Measurements from ENCODE around the gene KCTD2. TPM values are rescaled to one million over a fixed set of nuclear protein-coding genes. Genes with fewer than 3 reads are reported as not detected.
"Not testable (repeated sequence)": the region's sequence is repeated elsewhere in the genome, so short reads cannot be mapped to it uniquely, and the experiment has no call there.

Gene KCTD2
- 18.7 and 19.0 TPM in 2 replicates for total RNA-seq

GRCh38 chr17:75046407-75047289, at the start of gene KCTD2, which contains the start of gene ATP5PD:
Gene KCTD2 (plus strand): TSS chr17:75047225. CDS start chr17:75047251, 26 bp downstream.
Gene ATP5PD (minus strand): TSS chr17:75046969. CDS start chr17:75042650, 4,319 bp downstream.
- peaks cover 29% of the 10 kb centered on the region for H3K4me1 Mint-ChIP-seq
- H3K36me3 Mint-ChIP-seq (ENCODE audit: low read depth), result peaks cover 18% of the 10 kb centered on the region
- DNase-seq, result peak; percentile 98
- H3K27ac Mint-ChIP-seq, result peak within 1 kb of the TSS; percentile 95
- H3K4me3 Mint-ChIP-seq, result peak within 1 kb of the TSS; percentile 99
- H3K9me3 Mint-ChIP-seq, result no peaks in the 10 kb centered on the region
- intact Hi-C loops (cut with micrococcal nuclease), result loop anchor here (1.0 to 2.0 kb wide), 2 partner anchors 11 to 62 kb away; partner anchors contain the start of gene ARMC7
- no peaks in the 10 kb centered on the region for H3K27me3 Mint-ChIP-seq

DNA sequence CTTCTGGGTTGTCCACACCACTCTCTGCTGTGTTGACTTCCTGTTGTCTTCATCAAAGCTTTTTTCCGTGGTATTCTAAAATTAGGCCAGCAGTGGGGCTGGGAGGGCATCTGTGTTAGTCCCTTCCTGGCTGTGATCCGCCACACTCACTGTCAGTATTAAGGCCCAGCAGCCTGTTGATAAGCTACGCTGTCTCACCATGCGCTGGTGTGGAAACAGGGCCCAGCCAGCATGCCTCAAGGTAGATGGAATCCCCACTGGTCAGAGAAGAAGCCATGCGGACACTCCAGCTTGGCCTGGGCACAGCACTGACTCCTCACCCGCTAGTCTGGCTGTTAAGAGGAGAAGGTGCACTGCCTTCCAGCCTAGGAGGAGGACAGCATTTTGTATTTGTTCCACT, 48.2 kb upstream of the KCTD2 start:
- Mint-ChIP-seq H3K4me1 (peaks cover 12% of the 10 kb centered on the region), H3K27me3 (peaks cover 2% of the 10 kb centered on the region), H3K27ac (no peak overlapping the region), H3K36me3 (ENCODE audit: low read depth) (no peaks in the 10 kb centered on the region), H3K9me3 (no peaks in the 10 kb centered on the region), H3K4me3 (no peak overlapping the region)
- intact Hi-C loops (cut with micrococcal nuclease), result no loop called here
- no peak for DNase-seq

DNA sequence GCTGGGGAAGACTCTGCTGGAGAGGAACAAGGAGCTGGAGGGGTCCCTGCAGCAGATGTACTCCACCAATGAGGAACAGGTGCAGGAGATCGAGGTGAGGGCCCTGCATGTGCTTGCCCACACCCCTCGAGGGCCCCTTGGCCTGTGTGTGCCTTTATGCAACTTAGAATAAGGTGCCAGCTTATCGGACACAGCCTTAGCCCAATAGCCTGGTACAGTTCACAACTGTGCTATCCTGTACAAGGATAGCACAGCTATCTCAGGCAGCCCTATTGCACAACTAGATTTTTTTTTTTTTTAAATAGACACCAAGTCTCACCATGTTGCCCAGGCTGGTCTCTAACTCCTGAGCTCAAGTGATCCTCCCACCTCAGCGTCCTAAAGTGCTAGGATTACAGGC, 47.5 kb upstream of the KCTD2 start:
- Mint-ChIP-seq H3K27me3 (peaks cover 2% of the 10 kb centered on the region), H3K36me3 (ENCODE audit: low read depth) (no peaks in the 10 kb centered on the region), H3K27ac (no peak overlapping the region), H3K4me3 (no peak overlapping the region), H3K4me1 (peaks cover 12% of the 10 kb centered on the region), H3K9me3 (no peaks in the 10 kb centered on the region)
- intact Hi-C loops (cut with micrococcal nuclease), result no loop called here
- DNase-seq, result no peak

DNA sequence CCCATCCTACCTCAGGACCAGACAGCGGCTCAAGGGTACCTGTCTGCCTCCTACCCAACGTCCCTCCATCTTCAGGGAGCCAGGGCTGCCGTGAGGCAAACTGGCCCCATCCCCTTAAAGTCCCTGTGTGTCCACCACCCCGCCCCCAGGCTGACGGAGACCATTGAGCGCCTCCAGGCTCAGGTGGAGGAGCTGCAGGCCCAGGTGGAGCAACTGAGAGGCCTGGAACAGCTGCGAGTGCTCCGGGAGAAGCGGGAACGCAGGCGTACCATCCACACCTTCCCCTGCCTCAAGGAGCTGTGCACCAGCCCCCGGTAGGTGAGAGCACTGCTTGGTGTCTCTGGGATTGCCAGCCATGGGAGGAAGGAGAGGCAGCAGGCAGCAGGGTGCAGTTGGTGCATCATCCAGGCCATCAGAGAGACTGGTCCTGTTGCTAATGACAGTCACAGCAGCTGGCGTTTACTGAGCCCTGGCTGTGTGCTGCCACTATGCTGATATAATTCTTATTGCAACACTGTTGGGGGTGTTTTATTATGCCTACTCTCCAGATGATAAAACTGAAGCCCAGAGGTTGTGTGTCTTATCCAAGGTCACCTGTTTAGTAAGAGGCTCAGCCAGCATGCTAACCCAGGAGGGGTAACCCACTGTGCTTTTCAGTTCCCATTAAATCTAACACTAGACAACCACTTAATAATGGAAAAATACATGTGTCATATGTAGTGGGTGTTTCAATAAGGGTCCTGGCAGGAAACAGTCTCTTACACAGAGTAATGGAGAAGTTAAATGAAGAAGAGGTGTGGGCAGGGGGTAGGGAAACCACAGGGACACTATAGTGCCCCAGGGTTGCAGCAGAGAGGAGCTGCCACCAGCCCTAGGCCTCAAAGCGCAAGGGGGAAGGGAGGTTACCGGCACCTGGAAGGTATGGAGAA, 44.8 kb upstream of the KCTD2 start:
- no peak for DNase-seq
- H3K27me3 Mint-ChIP-seq, result peaks cover 2% of the 10 kb centered on the region
- H3K9me3 Mint-ChIP-seq, result no peaks in the 10 kb centered on the region
- no peak overlapping the region for H3K27ac Mint-ChIP-seq
- no peak overlapping the region for H3K4me3 Mint-ChIP-seq
- H3K4me1 Mint-ChIP-seq, result peaks cover 12% of the 10 kb centered on the region
- H3K36me3 Mint-ChIP-seq (ENCODE audit: low read depth), result no peaks in the 10 kb centered on the region
- intact Hi-C loops (cut with micrococcal nuclease), result no loop called here

- Mint-ChIP-seq H3K9me3 (no peaks in the 10 kb centered on the region), H3K36me3 (ENCODE audit: low read depth) (no peaks in the 10 kb centered on the region), H3K27me3 (no peaks in the 10 kb centered on the region), H3K4me3 (no peak overlapping the region), H3K4me1 (peaks cover 10% of the 10 kb centered on the region), H3K27ac (no peak overlapping the region)
- DNase-seq, result no peak
- intact Hi-C loops (cut with micrococcal nuclease), result no loop called here
These were observed 43.7 kb upstream of the KCTD2 start for GRCh38 chr17:75003070-75003956.

- no peak for DNase-seq
- no peaks in the 10 kb centered on the region for H3K36me3 Mint-ChIP-seq (ENCODE audit: low read depth)
- H3K4me3 Mint-ChIP-seq, result no peak overlapping the region
- H3K27me3 Mint-ChIP-seq, result no peaks in the 10 kb centered on the region
- intact Hi-C loops (cut with micrococcal nuclease), result no loop called here
- H3K4me1 Mint-ChIP-seq, result peaks cover 4% of the 10 kb centered on the region
- H3K27ac Mint-ChIP-seq, result no peak overlapping the region
- H3K9me3 Mint-ChIP-seq, result no peaks in the 10 kb centered on the region
These were observed 43.1 kb upstream of the KCTD2 start for GRCh38 chr17:75003957-75004355.

GRCh38 chr17:75004371-75004770, 42.7 kb upstream of the KCTD2 start:
- H3K27ac Mint-ChIP-seq, result no peak overlapping the region
- H3K4me3 Mint-ChIP-seq, result no peak overlapping the region
- peaks cover 3% of the 10 kb centered on the region for H3K4me1 Mint-ChIP-seq
- intact Hi-C loops (cut with micrococcal nuclease), result no loop called here
- no peaks in the 10 kb centered on the region for H3K9me3 Mint-ChIP-seq
- no peaks in the 10 kb centered on the region for H3K27me3 Mint-ChIP-seq
- no peak for DNase-seq
- no peaks in the 10 kb centered on the region for H3K36me3 Mint-ChIP-seq (ENCODE audit: low read depth)

DNA sequence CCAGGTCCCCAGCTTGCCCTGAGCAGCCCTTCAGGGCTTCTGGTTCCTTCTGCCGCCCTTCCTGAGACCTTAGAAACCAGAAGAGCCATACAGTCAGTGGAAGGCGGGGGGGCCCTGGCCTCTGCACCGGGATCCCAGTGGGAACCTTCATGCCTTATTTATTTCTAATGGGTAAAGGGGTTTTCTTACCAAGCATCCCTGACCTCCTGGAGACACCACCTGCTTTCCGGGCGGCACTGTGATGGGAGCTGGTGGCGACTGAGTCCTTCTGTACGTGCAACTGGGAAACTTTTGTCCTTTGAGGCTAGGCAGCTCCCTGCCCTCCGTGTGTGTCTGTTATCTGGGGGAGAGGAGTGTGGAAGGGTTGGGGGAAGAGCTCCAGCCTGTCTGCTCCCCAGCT, 41.7 kb upstream of the KCTD2 start:
- Mint-ChIP-seq H3K27ac (no peak overlapping the region), H3K9me3 (no peaks in the 10 kb centered on the region), H3K4me1 (peaks cover 3% of the 10 kb centered on the region), H3K36me3 (ENCODE audit: low read depth) (no peaks in the 10 kb centered on the region), H3K27me3 (no peaks in the 10 kb centered on the region), H3K4me3 (no peak overlapping the region)
- intact Hi-C loops (cut with micrococcal nuclease), result no loop called here
- DNase-seq, result no peak

- H3K27ac Mint-ChIP-seq; H3K27me3 Mint-ChIP-seq; intact Hi-C loops (cut with micrococcal nuclease); DNase-seq; H3K4me3 Mint-ChIP-seq; H3K4me1 Mint-ChIP-seq; H3K36me3 Mint-ChIP-seq (ENCODE audit: low read depth); H3K9me3 Mint-ChIP-seq: not testable (repeated sequence)
These were observed 40.9 kb upstream of the KCTD2 start for GRCh38 chr17:75006084-75006483.

DNA sequence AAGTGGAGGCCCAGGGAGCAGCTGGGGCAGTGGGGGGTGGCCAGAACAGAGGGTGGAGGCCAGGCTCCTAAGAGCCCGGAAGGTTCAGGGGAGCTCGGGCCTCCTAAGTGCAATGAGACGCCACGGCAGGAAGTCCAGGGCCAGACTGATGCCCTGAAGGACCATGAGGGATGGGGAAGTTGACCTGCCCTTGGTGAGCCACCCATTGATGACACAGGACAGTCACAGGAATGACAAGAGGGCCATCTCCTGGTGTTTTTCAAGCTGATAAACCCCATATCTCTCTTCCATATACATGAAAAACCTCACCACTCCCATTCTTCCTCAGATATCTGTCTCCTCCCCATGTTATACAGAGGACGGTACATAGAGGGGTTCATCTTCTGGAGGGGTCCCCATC, 40.4 kb upstream of the KCTD2 start:
- no peaks in the 10 kb centered on the region for H3K9me3 Mint-ChIP-seq
- no peak overlapping the region for H3K4me3 Mint-ChIP-seq
- intact Hi-C loops (cut with micrococcal nuclease), result no loop called here
- H3K4me1 Mint-ChIP-seq, result peaks cover 8% of the 10 kb centered on the region
- H3K27me3 Mint-ChIP-seq, result no peaks in the 10 kb centered on the region
- DNase-seq, result no peak
- H3K36me3 Mint-ChIP-seq (ENCODE audit: low read depth), result no peaks in the 10 kb centered on the region
- H3K27ac Mint-ChIP-seq, result no peak overlapping the region

- intact Hi-C loops (cut with micrococcal nuclease), result no loop called here
- Mint-ChIP-seq H3K4me1 (peaks cover 13% of the 10 kb centered on the region), H3K4me3 (no peak overlapping the region), H3K9me3 (no peaks in the 10 kb centered on the region), H3K36me3 (ENCODE audit: low read depth) (no peaks in the 10 kb centered on the region), H3K27ac (no peak overlapping the region), H3K27me3 (no peaks in the 10 kb centered on the region)
- no peak for DNase-seq
These were observed 38.7 kb upstream of the KCTD2 start for GRCh38 chr17:75008373-75008772.

GRCh38 chr17:75009139-75009724, 37.8 kb upstream of the KCTD2 start:
- no peak overlapping the region for H3K4me3 Mint-ChIP-seq
- peaks cover 19% of the 10 kb centered on the region for H3K4me1 Mint-ChIP-seq
- H3K9me3 Mint-ChIP-seq, result no peaks in the 10 kb centered on the region
- no peak for DNase-seq
- H3K36me3 Mint-ChIP-seq (ENCODE audit: low read depth), result peaks cover 6% of the 10 kb centered on the region
- H3K27ac Mint-ChIP-seq, result no peak overlapping the region
- H3K27me3 Mint-ChIP-seq, result no peaks in the 10 kb centered on the region
- intact Hi-C loops (cut with micrococcal nuclease), result no loop called here
